HPDE6-E6E7 (cell line): Measurements from ENCODE around the gene FLAD1.
"Not testable (repeated sequence)": the region's sequence is repeated elsewhere in the genome, so short reads cannot be mapped to it uniquely, and the experiment has no call there.

Source experiments
- DNase-seq: peaks from one replicate; pipeline ENCODE4 v3.0.0; 2011; ENCODE audit warnings: missing footprints; ENCODE audit errors: extremely low spot score

The FLAD1 gene

GRCh38 chr1:154967331-154967950 is 15.7 kb upstream of the FLAD1 start:
- DNase-seq = no peak

GRCh38 chr1:154968731-154969130 is 14.4 kb upstream of the FLAD1 start:
- DNase-seq = no peak

GRCh38 chr1:154969246-154969645 is 13.9 kb upstream of the FLAD1 start:
- DNase-seq = no peak

- no peak for DNase-seq
These were observed 13.2 kb upstream of the FLAD1 start for GRCh38 chr1:154969860-154970452.

GRCh38 chr1:154970631-154971340 is 12.4 kb upstream of the FLAD1 start, which contains the start of gene SHC1:
Gene SHC1 (minus strand): TSS chr1:154970747. CDS start chr1:154970526, 221 bp downstream.
- peak; percentile 93 for DNase-seq

GRCh38 chr1:154971341-154971998 is 11.7 kb upstream of the FLAD1 start:
- peak; percentile 49 for DNase-seq

GRCh38 chr1:154972213-154972516 is 11.0 kb upstream of the FLAD1 start:
- DNase-seq = no peak

- DNase-seq = peak; percentile 77
These were observed 10.4 kb upstream of the FLAD1 start for GRCh38 chr1:154972517-154973343.

GRCh38 chr1:154973344-154974101 is 9.6 kb upstream of the FLAD1 start:
- DNase-seq = peak; percentile 76

- DNase-seq = peak; percentile 95
These were observed 8.9 kb upstream of the FLAD1 start, which contains the start of gene CKS1B for GRCh38 chr1:154974102-154974807. Gene CKS1B (plus strand): TSS chr1:154974681. CDS start chr1:154974746, 65 bp downstream.

- DNase-seq = peak; percentile 82
These were observed 8.2 kb upstream of the FLAD1 start for GRCh38 chr1:154974808-154975408.

- DNase-seq = no peak
These were observed 7.6 kb upstream of the FLAD1 start for GRCh38 chr1:154975409-154976059.

- not testable (repeated sequence) for DNase-seq
These were observed 5.4 kb upstream of the FLAD1 start for GRCh38 chr1:154977762-154978161.

- no peak for DNase-seq
These were observed 4.8 kb upstream of the FLAD1 start for GRCh38 chr1:154978360-154978759.

GRCh38 chr1:154982341-154982740 is 803 bp upstream of the FLAD1 start:
- no peak for DNase-seq

GRCh38 chr1:154983776-154984466 is 777 bp downstream of the FLAD1 start:
- DNase-seq = no peak

GRCh38 chr1:154986736-154987135 is 3.6 kb downstream of the FLAD1 start:
- DNase-seq = not testable (repeated sequence)

GRCh38 chr1:154987326-154987725 is 4.2 kb downstream of the FLAD1 start:
- DNase-seq = no peak
